ENCODE results near the gene SIK2. TPM values are rescaled to one million over a fixed set of nuclear protein-coding genes. Genes with fewer than 3 reads are reported as not detected.

Gene SIK2
- total and polyA plus RNA-seq, 9 of the 15 experiments (the other 6 are each of a cell fraction or from before 2014, with no cell fraction given), result 0.74 to 11.6 (median 3.8) TPM

- in situ Hi-C loops (cut with MboI), result no loop called here
- intact Hi-C loops (cut with micrococcal nuclease), result loop anchor here (2.0 kb wide), 1 partner anchor 121 kb away; no protein-coding TSS in a partner anchor
- WGBS (ENCODE audit: insufficient coverage, low coverage, missing lambda C conversion rate), result 39% methylated on average over 6 of the region's 6 CpGs
- Histone ChIP-seq H4K20me1 (replicated peaks; ENCODE audit: control insufficient read depth, insufficient read depth, low read length) (no peaks in the 10 kb centered on the region), H3K9ac (ENCODE audit: insufficient read depth in 1 of 2, low read depth in 2 of 2, low read length in 2 of 2) (no peak overlapping the region), H3K9me1 (ENCODE audit: control insufficient read depth, insufficient read depth, low read length) (no peaks in the 10 kb centered on the region), H3K4me2 (ENCODE audit: insufficient read depth, low read length) (no peak overlapping the region), H2AFZ (ENCODE audit: low read depth, low read length) (no peak overlapping the region), H3K4me1 (replicated peaks in 1 of 2; ENCODE audit: control insufficient read depth in 2 of 2, insufficient read depth in 2 of 2, low read length in 2 of 2) (peaks cover 0 to 5% of the 10 kb centered on the region in 2 experiments; a peak in 1 of 5 replicates), H3K79me2 (ENCODE audit: control insufficient read depth, insufficient read depth, low read length) (no peaks in the 10 kb centered on the region), H3K27me3 (ENCODE audit: control insufficient read depth in 2 of 2, insufficient read depth in 2 of 2, low read length in 2 of 2) (peaks cover 3 to 7% of the 10 kb centered on the region in 2 experiments; a peak in 3 of 5 replicates), H3K9me3 (replicated peaks; ENCODE audit: control insufficient read depth, insufficient read depth, low read depth, low read length) (no peaks in the 10 kb centered on the region), H3K27ac (ENCODE audit: extremely low read depth, low read depth, low read length) (no peak overlapping the region), H3K4me3 (no peak overlapping the region), H3K36me3 (ENCODE audit: control insufficient read depth, insufficient read depth, low read length) (no peaks in the 10 kb centered on the region)
- BruUV-seq (replicated peaks), result no TSS peak
- no peak for TF ChIP-seq ASH1L (IDR thresholded peaks at IDR 0.05; ENCODE audit: borderline replicate concordance, low read depth, partially characterized antibody)
- POLR2A ChIA-PET, result no interaction called here
- FAIRE-seq (no peak), ATAC-seq (no peak), DNase-seq (ENCODE audit: extremely low read depth in 1 of 4, low spot score in 3 of 4) (no peak)
- CTCF ChIA-PET (ENCODE audit: low intra/inter-chr PET ratio), result no interaction called here
These were observed 26.5 kb upstream of the SIK2 start for GRCh38 chr11:111575740-111576139.

- no peak overlapping the region for H3K9ac ChIP-seq (ENCODE audit: insufficient read depth in 1 of 2, low read depth in 2 of 2, low read length in 2 of 2)
- H3K4me3 ChIP-seq, result no peak overlapping the region
- no peak overlapping the region for H2AFZ ChIP-seq (ENCODE audit: low read depth, low read length)
- no peak overlapping the region for H3K4me2 ChIP-seq (ENCODE audit: insufficient read depth, low read length)
- intact Hi-C loops (cut with micrococcal nuclease) (no loop called here), in situ Hi-C loops (cut with MboI) (no loop called here)
- H3K27ac ChIP-seq (ENCODE audit: extremely low read depth, low read depth, low read length), result no peak overlapping the region
- POLR2A ChIA-PET, result interaction anchor here (0.6 kb wide), 1 partner anchor 24 kb away, joined by 4 read pairs; the partner anchor contains the start of gene SIK2
- ATAC-seq (no peak), DNase-seq (ENCODE audit: extremely low read depth in 1 of 4, low spot score in 3 of 4) (no peak), FAIRE-seq (no peak)
- H3K36me3 ChIP-seq (ENCODE audit: control insufficient read depth, insufficient read depth, low read length), result no peaks in the 10 kb centered on the region
- H3K9me3 ChIP-seq (replicated peaks; ENCODE audit: control insufficient read depth, insufficient read depth, low read depth, low read length), result no peaks in the 10 kb centered on the region
- H4K20me1 ChIP-seq (replicated peaks; ENCODE audit: control insufficient read depth, insufficient read depth, low read length), result no peaks in the 10 kb centered on the region
- BruUV-seq (replicated peaks), result no TSS peak
- peaks cover 0 to 5% of the 10 kb centered on the region in 2 experiments; a peak in 1 of 5 replicates for H3K4me1 ChIP-seq (replicated peaks in 1 of 2; ENCODE audit: control insufficient read depth in 2 of 2, insufficient read depth in 2 of 2, low read length in 2 of 2)
- 1% methylated on average over 4 of the region's 4 CpGs for WGBS (ENCODE audit: insufficient coverage, low coverage, missing lambda C conversion rate)
- no peaks in the 10 kb centered on the region for H3K27me3 ChIP-seq (ENCODE audit: control insufficient read depth in 2 of 2, insufficient read depth in 2 of 2, low read length in 2 of 2)
- CTCF ChIA-PET (ENCODE audit: low intra/inter-chr PET ratio), result no interaction called here
- H3K79me2 ChIP-seq (ENCODE audit: control insufficient read depth, insufficient read depth, low read length), result no peaks in the 10 kb centered on the region
- H3K9me1 ChIP-seq (ENCODE audit: control insufficient read depth, insufficient read depth, low read length), result no peaks in the 10 kb centered on the region
- TF ChIP-seq UBTF (IDR thresholded peaks at IDR 0.05; ENCODE audit: borderline replicate concordance in 1 of 2, low read depth in 2 of 2, low read length in 2 of 2) (no peak), FIP1L1 (IDR thresholded peaks at IDR 0.05; ENCODE audit: low read depth, low read length, poor library complexity, severe bottlenecking) (no peak), GTF2E2 (tag; IDR thresholded peaks at IDR 0.05) (no peak), ZNF274 (IDR thresholded peaks at IDR 0.05; ENCODE audit: borderline replicate concordance, low read depth, low read length) (no peak), ZC3H8 (IDR thresholded peaks at IDR 0.05) (no peak), RBM39 (optimal IDR thresholded peaks at IDR 0.05; ENCODE audit: low read depth, low read length) (no peak), HDAC8 (tag; IDR thresholded peaks at IDR 0.05) (no peak), MYNN (IDR thresholded peaks at IDR 0.05) (no peak), MYNN (CRISPR knock-in tag; IDR thresholded peaks at IDR 0.05) (no peak), ARNT (IDR thresholded peaks at IDR 0.05) (no peak), ZNF764 (CRISPR knock-in tag; IDR thresholded peaks at IDR 0.05; ENCODE audit: low read depth) (no peak), JUNB (CRISPR knock-in tag; conservative IDR thresholded peaks at IDR 0.05) (no peak)
These were observed 24.4 kb upstream of the SIK2 start for GRCh38 chr11:111577821-111578220.
